Upper lobe of left lung (tissue), 4 donors: Measurements from ENCODE around the gene THEM5.

ENCODE experiments used
- EP300 ChIP-seq, 4 donors: sonication (generic); formaldehyde crosslinking; IDR thresholded peaks; one replicate each; pipeline ENCODE4 v1.5.1; 2017; ENCODE audit warnings: antibody characterized with exemption in 4 of 4, control low read depth in 2 of 4
- POLR2A ChIP-seq, 4 donors: fragments of 450-650 bp; IDR thresholded peaks; one replicate each; pipeline ENCODE4 v1.5.1; 2016 to 2017; ENCODE audit warnings: antibody characterized with exemption in 4 of 4, mild to moderate bottlenecking in 2 of 4
- TF ChIP-seq, protein P1 (sequence below), 6 experiments: fragments of 450-650 bp in 4 of 6; fragments of 200-600 bp in 2 of 6; sonication (generic) in 2 of 6; IDR thresholded peaks; one replicate each; pipeline ENCODE4 v1.5.1; 2016 to 2019; ENCODE audit warnings: antibody characterized with exemption in 6 of 6

DNA sequence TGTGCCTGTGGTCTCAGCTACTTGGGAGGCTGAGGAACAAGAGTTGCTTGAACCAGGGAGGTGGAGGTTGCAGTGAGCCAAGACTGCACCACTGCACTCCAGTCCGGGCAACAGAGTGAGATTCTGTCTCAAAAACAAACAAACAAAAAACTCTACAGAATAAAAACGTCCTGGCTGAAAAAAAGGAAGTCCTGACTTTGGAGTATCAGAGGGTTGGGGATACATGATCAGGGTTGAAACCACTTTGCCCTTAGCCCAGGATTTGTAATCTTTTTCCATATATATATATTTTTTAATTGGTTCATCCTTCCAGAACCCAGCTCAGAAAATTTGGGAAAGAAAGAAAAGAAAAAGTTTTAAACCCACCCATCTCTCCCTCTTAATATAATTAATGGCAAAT is 49.3 kb upstream of the THEM5 start:
- TF ChIP-seq EP300 (IDR thresholded peaks at IDR 0.05) = no peak
- TF ChIP-seq, protein P1, sequence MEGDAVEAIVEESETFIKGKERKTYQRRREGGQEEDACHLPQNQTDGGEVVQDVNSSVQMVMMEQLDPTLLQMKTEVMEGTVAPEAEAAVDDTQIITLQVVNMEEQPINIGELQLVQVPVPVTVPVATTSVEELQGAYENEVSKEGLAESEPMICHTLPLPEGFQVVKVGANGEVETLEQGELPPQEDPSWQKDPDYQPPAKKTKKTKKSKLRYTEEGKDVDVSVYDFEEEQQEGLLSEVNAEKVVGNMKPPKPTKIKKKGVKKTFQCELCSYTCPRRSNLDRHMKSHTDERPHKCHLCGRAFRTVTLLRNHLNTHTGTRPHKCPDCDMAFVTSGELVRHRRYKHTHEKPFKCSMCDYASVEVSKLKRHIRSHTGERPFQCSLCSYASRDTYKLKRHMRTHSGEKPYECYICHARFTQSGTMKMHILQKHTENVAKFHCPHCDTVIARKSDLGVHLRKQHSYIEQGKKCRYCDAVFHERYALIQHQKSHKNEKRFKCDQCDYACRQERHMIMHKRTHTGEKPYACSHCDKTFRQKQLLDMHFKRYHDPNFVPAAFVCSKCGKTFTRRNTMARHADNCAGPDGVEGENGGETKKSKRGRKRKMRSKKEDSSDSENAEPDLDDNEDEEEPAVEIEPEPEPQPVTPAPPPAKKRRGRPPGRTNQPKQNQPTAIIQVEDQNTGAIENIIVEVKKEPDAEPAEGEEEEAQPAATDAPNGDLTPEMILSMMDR (IDR thresholded peaks at IDR 0.05) = no peak
- TF ChIP-seq POLR2A (IDR thresholded peaks at IDR 0.05) = no peak
